ENCODE results near the gene ZSWIM7. TPM values are rescaled to one million over a fixed set of nuclear protein-coding genes. Genes with fewer than 3 reads are reported as not detected.

The ZSWIM7 gene
- total RNA-seq, 3 donors from 2014 or later (not counting 1 experiment from before 2014, with no cell fraction given) = 14.6 to 19.0 (median 16.3) TPM

- Mint-ChIP-seq H3K36me3 (no peaks in the 10 kb centered on the region), H3K27ac (no peak overlapping the region), H3K4me1 (no peaks in the 10 kb centered on the region), H3K9me3 (no peaks in the 10 kb centered on the region), H3K27me3 (ENCODE audit: low read depth in 2 of 2) (peaks cover 4 to 8% of the 10 kb centered on the region in 2 donors), H3K4me3 (no peak overlapping the region)
- H3K4me1 ChIP-seq (ENCODE audit: control insufficient read depth, insufficient read depth, low read length) = no peaks in the 10 kb centered on the region
- DNase-seq = no peak
- no peak for ATAC-seq
- H3K36me3 ChIP-seq (ENCODE audit: control insufficient read depth, insufficient read depth, low read length) = no peaks in the 10 kb centered on the region
- no peaks in the 10 kb centered on the region for H3K9me3 ChIP-seq (ENCODE audit: control insufficient read depth, insufficient read depth, low read length)
- no peak overlapping the region for H3K4me3 ChIP-seq (ENCODE audit: low read length)
- 92% methylated on average over 6 of the region's 6 CpGs for WGBS (ENCODE audit: insufficient coverage)
- H3K27ac ChIP-seq (ENCODE audit: low read length) = no peak overlapping the region
- intact Hi-C loops (cut with micrococcal nuclease) = no loop called here
- no peak for TF ChIP-seq CTCF (IDR thresholded peaks at IDR 0.05)
- peaks cover 3% of the 10 kb centered on the region for H3K27me3 ChIP-seq (ENCODE audit: control insufficient read depth, insufficient read depth, low read length)
Observed at GRCh38 chr17:15951368-15952047, 48.0 kb downstream of the ZSWIM7 start.

GRCh38 chr17:15947976-15948752, 51.3 kb downstream of the ZSWIM7 start:
- H3K4me1 ChIP-seq (ENCODE audit: control insufficient read depth, insufficient read depth, low read length) = peaks cover 17% of the 10 kb centered on the region
- intact Hi-C loops (cut with micrococcal nuclease) = no loop called here
- DNase-seq = no peak
- no peaks in the 10 kb centered on the region for H3K36me3 ChIP-seq (ENCODE audit: control insufficient read depth, insufficient read depth, low read length)
- H3K9me3 ChIP-seq (ENCODE audit: control insufficient read depth, insufficient read depth, low read length) = no peaks in the 10 kb centered on the region
- Mint-ChIP-seq H3K9me3 (no peaks in the 10 kb centered on the region), H3K27ac (no peak overlapping the region), H3K4me3 (no peak overlapping the region), H3K27me3 (ENCODE audit: low read depth in 2 of 2) (peaks cover 23 to 25% of the 10 kb centered on the region in 2 donors), H3K4me1 (peaks cover 8 to 9% of the 10 kb centered on the region in 2 donors), H3K36me3 (no peaks in the 10 kb centered on the region)
- TF ChIP-seq CTCF (IDR thresholded peaks at IDR 0.05) = no peak
- no peak for ATAC-seq
- no peak overlapping the region for H3K4me3 ChIP-seq (ENCODE audit: low read length)
- no peak overlapping the region for H3K27ac ChIP-seq (ENCODE audit: low read length)
- 91% methylated on average over 10 of the region's 16 CpGs for WGBS (ENCODE audit: insufficient coverage)
- peaks cover 17% of the 10 kb centered on the region for H3K27me3 ChIP-seq (ENCODE audit: control insufficient read depth, insufficient read depth, low read length)

- 87% methylated on average over 3 of the region's 3 CpGs for WGBS (ENCODE audit: insufficient coverage)
- intact Hi-C loops (cut with micrococcal nuclease) = no loop called here
Observed at GRCh38 chr17:15947271-15947670, 52.2 kb downstream of the ZSWIM7 start.

More at GRCh38 chr17:15947271-15947670, 52.2 kb downstream of the ZSWIM7 start:
- Mint-ChIP-seq H3K4me3 (peak overlapping the region; percentile 35), H3K4me1 (peaks cover 8 to 9% of the 10 kb centered on the region in 2 donors), H3K27me3 (ENCODE audit: low read depth in 2 of 2) (peaks cover 23 to 30% of the 10 kb centered on the region in 2 donors), H3K27ac (no peak overlapping the region), H3K36me3 (no peaks in the 10 kb centered on the region), H3K9me3 (no peaks in the 10 kb centered on the region)
- Histone ChIP-seq H3K9me3 (ENCODE audit: control insufficient read depth, insufficient read depth, low read length) (no peaks in the 10 kb centered on the region), H3K36me3 (ENCODE audit: control insufficient read depth, insufficient read depth, low read length) (no peaks in the 10 kb centered on the region), H3K27me3 (ENCODE audit: control insufficient read depth, insufficient read depth, low read length) (peaks cover 17% of the 10 kb centered on the region), H3K4me3 (ENCODE audit: low read length) (no peak overlapping the region), H3K27ac (ENCODE audit: low read length) (no peak overlapping the region), H3K4me1 (ENCODE audit: control insufficient read depth, insufficient read depth, low read length) (peaks cover 17% of the 10 kb centered on the region)
- TF ChIP-seq CTCF (IDR thresholded peaks at IDR 0.05) = no peak
- ATAC-seq = no peak
- DNase-seq = no peak
